DOHH2 (cell line): Measurements from ENCODE around the gene PADI3.

Experiments used
- H3F3A ChIP-seq: fragments of 200-600 bp; sonication (generic), shearing (Covaris generic); 2 replicates; pipeline ENCODE4 v1.6.0; 2016; ENCODE audit warnings: antibody characterized with exemption, mild to moderate bottlenecking; ENCODE audit not compliant: control insufficient read depth, insufficient read depth
- H3K27ac ChIP-seq: fragments of 200-600 bp; sonication (generic); 2 replicates; pipeline ENCODE4 v1.5.1; 2014; ENCODE audit warnings: low read depth, mild to moderate bottlenecking, low read length, moderate library complexity
- H3K27me3 ChIP-seq: fragments of 200-600 bp; sonication (generic); 2 replicates; pipeline ENCODE4 v1.6.1; 2014; ENCODE audit warnings: mild to moderate bottlenecking, low read length, mixed read lengths; ENCODE audit not compliant: control insufficient read depth
- H3K36me3 ChIP-seq: fragments of 200-600 bp; sonication (generic); 2 replicates; pipeline ENCODE4 v1.6.1; 2014; ENCODE audit warnings: mild to moderate bottlenecking, low read length, moderate library complexity, mixed read lengths; ENCODE audit not compliant: control insufficient read depth
- H3K4me1 ChIP-seq: fragments of 200-600 bp; sonication (generic); 2 replicates; pipeline ENCODE4 v1.6.1; 2014; ENCODE audit warnings: mild to moderate bottlenecking, low read length, mixed read lengths; ENCODE audit not compliant: control insufficient read depth
- H3K4me2 ChIP-seq: fragments of 200-600 bp; sonication (generic); 2 replicates; pipeline ENCODE4 v1.6.0; 2014; ENCODE audit warnings: mild to moderate bottlenecking, low read length, moderate library complexity
- H3K4me3 ChIP-seq: fragments of 200-600 bp; sonication (generic); 2 replicates; pipeline ENCODE4 v1.5.1; 2014; ENCODE audit warnings: mild to moderate bottlenecking, low read length, mixed read lengths
- H3K79me2 ChIP-seq: fragments of 200-600 bp; sonication (generic); 2 replicates; pipeline ENCODE4 v1.6.1; 2014; ENCODE audit warnings: mild to moderate bottlenecking, low read length, mixed read lengths; ENCODE audit not compliant: control insufficient read depth
- H3K9me2 ChIP-seq: fragments of 200-600 bp; sonication (generic); replicated peaks from 2 replicates; pipeline ENCODE4 v1.6.1; 2014; ENCODE audit warnings: mild to moderate bottlenecking, low read length, mixed read lengths; ENCODE audit not compliant: control insufficient read depth
- H3K9me3 ChIP-seq: fragments of 200-600 bp; sonication (generic); 2 replicates; pipeline ENCODE4 v1.6.1; 2014; ENCODE audit warnings: antibody characterized with exemption, low read length, mixed read lengths; ENCODE audit not compliant: control insufficient read depth, insufficient read depth
- H4K20me1 ChIP-seq: fragments of 200-600 bp; sonication (generic); 2 replicates; pipeline ENCODE4 v1.6.0; 2014; ENCODE audit warnings: low read depth, mild to moderate bottlenecking, antibody characterized with exemption, low read length, moderate library complexity; ENCODE audit not compliant: control insufficient read depth, insufficient read depth
- EZH2phosphoT487 ChIP-seq: fragments of 200-600 bp; sonication (generic); IDR thresholded peaks from 2 replicates; pipeline ENCODE4 v1.6.1; 2017; ENCODE audit warnings: borderline replicate concordance, mild to moderate bottlenecking, antibody characterized with exemption, low read length, moderate library complexity, mixed read lengths
- TF ChIP-seq, protein P1 (sequence below): fragments of 200-600 bp; sonication (generic); IDR thresholded peaks from one replicate; pipeline ENCODE4 v1.5.1; 2014; ENCODE audit warnings: antibody characterized with exemption, mild to moderate bottlenecking, low read depth, low read length; ENCODE audit not compliant: poor library complexity, severe bottlenecking

Gene PADI3

DNA sequence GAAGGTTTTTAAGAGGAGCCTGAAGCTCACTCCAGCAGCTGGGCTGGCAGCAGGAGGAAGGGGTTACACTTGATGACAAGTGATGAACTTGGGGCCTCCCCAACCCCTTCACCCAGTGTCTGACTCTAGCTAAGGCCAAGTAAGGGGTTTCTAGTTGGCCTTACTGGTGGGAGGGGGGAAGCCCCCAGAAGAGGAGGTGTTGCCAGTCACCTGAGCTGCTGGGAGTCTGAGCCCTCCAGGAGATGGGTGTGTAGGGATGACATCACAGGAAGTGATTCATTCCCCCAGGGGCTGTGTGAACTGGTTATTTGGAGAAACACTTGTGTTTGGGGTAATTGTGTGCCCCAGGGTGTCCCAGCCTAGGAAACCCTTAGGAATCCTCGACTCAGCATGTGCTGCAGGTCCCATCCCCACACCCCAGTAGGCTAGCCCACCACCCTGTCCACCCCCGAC is 40.9 kb upstream of the PADI3 start:
- H3K9me3 ChIP-seq = no peaks in the 10 kb centered on the region
- H3K36me3 ChIP-seq = no peaks in the 10 kb centered on the region
- 0 out of 2 replicates have a peak, but pooled peaks cover 5% of the 10 kb centered on the region for H4K20me1 ChIP-seq
- no peak for TF ChIP-seq EZH2phosphoT487
- TF ChIP-seq, protein P1, sequence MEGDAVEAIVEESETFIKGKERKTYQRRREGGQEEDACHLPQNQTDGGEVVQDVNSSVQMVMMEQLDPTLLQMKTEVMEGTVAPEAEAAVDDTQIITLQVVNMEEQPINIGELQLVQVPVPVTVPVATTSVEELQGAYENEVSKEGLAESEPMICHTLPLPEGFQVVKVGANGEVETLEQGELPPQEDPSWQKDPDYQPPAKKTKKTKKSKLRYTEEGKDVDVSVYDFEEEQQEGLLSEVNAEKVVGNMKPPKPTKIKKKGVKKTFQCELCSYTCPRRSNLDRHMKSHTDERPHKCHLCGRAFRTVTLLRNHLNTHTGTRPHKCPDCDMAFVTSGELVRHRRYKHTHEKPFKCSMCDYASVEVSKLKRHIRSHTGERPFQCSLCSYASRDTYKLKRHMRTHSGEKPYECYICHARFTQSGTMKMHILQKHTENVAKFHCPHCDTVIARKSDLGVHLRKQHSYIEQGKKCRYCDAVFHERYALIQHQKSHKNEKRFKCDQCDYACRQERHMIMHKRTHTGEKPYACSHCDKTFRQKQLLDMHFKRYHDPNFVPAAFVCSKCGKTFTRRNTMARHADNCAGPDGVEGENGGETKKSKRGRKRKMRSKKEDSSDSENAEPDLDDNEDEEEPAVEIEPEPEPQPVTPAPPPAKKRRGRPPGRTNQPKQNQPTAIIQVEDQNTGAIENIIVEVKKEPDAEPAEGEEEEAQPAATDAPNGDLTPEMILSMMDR = no peak
- no peaks in the 10 kb centered on the region for H3K9me2 ChIP-seq
- peak overlapping the region; percentile 31; the same call in 1 of the 2 replicates for H3K4me3 ChIP-seq
- no peaks in the 10 kb centered on the region for H3F3A ChIP-seq
- H3K27me3 ChIP-seq = peaks cover 20% of the 10 kb centered on the region; the same call in 1 of the 2 replicates
- peaks cover 21% of the 10 kb centered on the region for H3K4me1 ChIP-seq
- peak overlapping the region; percentile 58 for H3K4me2 ChIP-seq
- no peak overlapping the region for H3K27ac ChIP-seq
- no peaks in the 10 kb centered on the region for H3K79me2 ChIP-seq

- H3K4me1 ChIP-seq = peaks cover 21% of the 10 kb centered on the region
Measured at GRCh38 chr1:17208546-17208945, 40.4 kb upstream of the PADI3 start.

DNA sequence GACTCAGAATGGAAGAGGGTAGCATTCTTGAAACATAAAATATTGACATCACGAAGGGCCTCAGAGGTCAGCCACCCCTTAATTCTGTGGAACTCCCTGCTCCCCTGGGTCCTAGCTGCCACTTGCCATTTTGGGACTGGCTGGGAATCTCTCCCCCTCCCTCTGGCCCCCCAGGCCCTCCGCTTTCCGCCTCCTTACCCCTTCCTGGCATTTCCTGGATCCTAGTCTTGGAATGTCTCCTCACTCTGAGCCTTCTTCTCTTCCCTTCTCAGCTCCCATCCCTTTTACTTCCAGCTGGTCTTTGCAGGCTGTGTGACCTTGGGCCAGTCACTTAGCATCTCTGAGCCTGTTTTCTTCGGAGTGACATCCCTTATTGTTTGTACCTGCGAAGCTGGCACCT is 39.5 kb upstream of the PADI3 start:
- Histone ChIP-seq H3K4me3 (no peak overlapping the region), H3K4me1 (peaks cover 21% of the 10 kb centered on the region), H3K4me2 (no peak overlapping the region), H3F3A (no peaks in the 10 kb centered on the region), H4K20me1 (0 out of 2 replicates have a peak, but pooled peaks cover 5% of the 10 kb centered on the region), H3K36me3 (no peaks in the 10 kb centered on the region), H3K79me2 (no peaks in the 10 kb centered on the region), H3K27me3 (peaks cover 10% of the 10 kb centered on the region; the same call in 1 of the 2 replicates), H3K27ac (no peak overlapping the region), H3K9me2 (no peaks in the 10 kb centered on the region), H3K9me3 (no peaks in the 10 kb centered on the region)
- TF ChIP-seq, protein P1 = no peak
- TF ChIP-seq EZH2phosphoT487 = no peak

More at GRCh38 chr1:17208546-17208945, 40.4 kb upstream of the PADI3 start:
- 0 out of 2 replicates have a peak, but pooled peaks cover 5% of the 10 kb centered on the region for H4K20me1 ChIP-seq
- H3F3A ChIP-seq = no peaks in the 10 kb centered on the region
- no peak overlapping the region for H3K27ac ChIP-seq
- H3K27me3 ChIP-seq = peaks cover 16% of the 10 kb centered on the region; the same call in 1 of the 2 replicates
- H3K9me3 ChIP-seq = no peaks in the 10 kb centered on the region
- H3K36me3 ChIP-seq = no peaks in the 10 kb centered on the region
- TF ChIP-seq EZH2phosphoT487 = no peak
- TF ChIP-seq, protein P1 = no peak
- H3K4me2 ChIP-seq = peak overlapping the region; percentile 58; the same call in 1 of the 2 replicates
- no peaks in the 10 kb centered on the region for H3K79me2 ChIP-seq
- H3K4me3 ChIP-seq = no peak overlapping the region
- H3K9me2 ChIP-seq = no peaks in the 10 kb centered on the region
